Fibroblast of lung (primary cell): ENCODE measurements around the gene GBA3. TPM values are rescaled to one million over a fixed set of nuclear protein-coding genes. Genes with fewer than 3 reads are reported as not detected.
A peak's percentile ranks its signal among the peaks of the same experiment; 100 is the strongest.

ENCODE experiments used
- DNase-seq, 2 donors: peaks; one replicate each; pipeline versions ENCODE4 v3.0.0 to v3.0.0-alpha.2; 2010; ENCODE audit warnings: low read depth in 2 of 2
- H2AFZ ChIP-seq: 2 replicates; pipeline ENCODE4 v1.5.1; 2012; ENCODE audit warnings: low read length, control low read depth, inconsistent platforms
- H3K27ac ChIP-seq: 2 replicates; pipeline ENCODE4 v1.5.1; 2011; ENCODE audit warnings: low read length, control low read depth; ENCODE audit not compliant: insufficient read depth
- H3K27me3 ChIP-seq: 2 replicates; pipeline ENCODE4 v1.5.1; 2011; ENCODE audit warnings: mild to moderate bottlenecking, low read length; ENCODE audit not compliant: control insufficient read depth, insufficient read depth
- H3K36me3 ChIP-seq: 2 replicates; pipeline ENCODE4 v1.5.1; 2011; ENCODE audit warnings: low read length; ENCODE audit not compliant: control insufficient read depth, insufficient read depth
- H3K4me1 ChIP-seq: 2 replicates; pipeline ENCODE4 v1.5.1; 2011; ENCODE audit warnings: low read length; ENCODE audit not compliant: control insufficient read depth, insufficient read depth; ENCODE audit errors: extremely low read depth
- H3K4me2 ChIP-seq: 2 replicates; pipeline ENCODE4 v1.5.1; 2011; ENCODE audit warnings: low read length, control low read depth; ENCODE audit not compliant: insufficient read depth; ENCODE audit errors: extremely low read depth
- H3K4me3 ChIP-seq, 4 experiments: fragments of 200-600 bp in 1 of 4; sonication (generic) in 1 of 4; replicated peaks in 1 of 4; 2 replicates each; pipeline ENCODE4 v1.5.1; 2011 to 2016; ENCODE audit warnings: low read length in 4 of 4, low read depth in 3 of 4, mild to moderate bottlenecking in 3 of 4, control low read depth in 2 of 4, inconsistent platforms in 1 of 4, mixed read lengths in 1 of 4; ENCODE audit not compliant: insufficient read depth in 1 of 4; ENCODE audit errors: control extremely low read depth in 1 of 4
- H3K79me2 ChIP-seq: 2 replicates; pipeline ENCODE4 v1.5.1; 2012; ENCODE audit warnings: mild to moderate bottlenecking, low read length, inconsistent platforms; ENCODE audit not compliant: control insufficient read depth, insufficient read depth
- H3K9ac ChIP-seq: 2 replicates; pipeline ENCODE4 v1.5.1; 2011; ENCODE audit warnings: mild to moderate bottlenecking, low read length, control low read depth; ENCODE audit not compliant: insufficient read depth
- H3K9me3 ChIP-seq: 2 replicates; pipeline ENCODE4 v1.5.1; 2012; ENCODE audit warnings: low read depth, low read length; ENCODE audit not compliant: control insufficient read depth, insufficient read depth
- H4K20me1 ChIP-seq: 2 replicates; pipeline ENCODE4 v1.5.1; 2011; ENCODE audit warnings: low read length; ENCODE audit not compliant: control insufficient read depth, insufficient read depth; ENCODE audit errors: extremely low read depth
- CTCF ChIP-seq, 2 donors: IDR thresholded peaks in 1 of 2; conservative IDR thresholded peaks in 1 of 2; 1 replicate in 1 of 2; 2 replicates in 1 of 2; pipeline ENCODE4 v1.5.1; 2011 to 2012; ENCODE audit warnings: low read length in 2 of 2, control low read depth in 1 of 2, inconsistent platforms in 1 of 2, low read depth in 1 of 2, mild to moderate bottlenecking in 1 of 2
- EZH2 ChIP-seq: IDR thresholded peaks from 2 replicates; pipeline ENCODE4 v1.5.1; 2012; ENCODE audit warnings: low read length, control low read depth, mild to moderate bottlenecking; ENCODE audit errors: missing control alignments
- polyA plus RNA-seq, 2 donors: library from polyadenylated mRNA; depleted of rRNA in 1 of 2; stranded (reverse) in 1 of 2; unstranded in 1 of 2; fragments of >200 nt; gene quantifications; 2 replicates each; pipeline ENCODE4 v1.2.1, GENCODE V29; 2011 to 2012; ENCODE audit warnings: missing spikeins in 1 of 2
- total RNA-seq: library from RNA; depleted of rRNA; stranded (reverse); fragments of >200 nt; gene quantifications from 2 replicates; pipeline ENCODE4 v1.2.1, GENCODE V29; 2014

The GBA3 gene
- total and polyA plus RNA-seq, 2 donors (not counting 1 experiment from before 2014, with no cell fraction given): not detected

GRCh38 chr4:22677780-22678179 is 15.0 kb upstream of the GBA3 start:
- no peak for DNase-seq
- H3K4me3 ChIP-seq: no peak overlapping the region
- H3K9me3 ChIP-seq: no peaks in the 10 kb centered on the region
- no peaks in the 10 kb centered on the region for H4K20me1 ChIP-seq
- H2AFZ ChIP-seq: no peak overlapping the region
- H3K27me3 ChIP-seq: no peaks in the 10 kb centered on the region
- no peak overlapping the region for H3K27ac ChIP-seq
- H3K4me1 ChIP-seq: no peaks in the 10 kb centered on the region
- H3K4me2 ChIP-seq: no peak overlapping the region
- TF ChIP-seq EZH2 (no peak), CTCF (conservative IDR thresholded peaks at IDR 0.05 in 1 of 2, IDR thresholded peaks at IDR 0.05 in 1 of 2; ENCODE audit: low read depth in 1 of 2, low read length in 2 of 2) (no peak)
- H3K9ac ChIP-seq: no peak overlapping the region
- no peaks in the 10 kb centered on the region for H3K36me3 ChIP-seq
- no peaks in the 10 kb centered on the region for H3K79me2 ChIP-seq

GRCh38 chr4:22678940-22679854 is 13.5 kb upstream of the GBA3 start:
- Histone ChIP-seq H3K9me3 (no peaks in the 10 kb centered on the region), H4K20me1 (no peaks in the 10 kb centered on the region), H3K4me2 (no peak overlapping the region), H3K36me3 (no peaks in the 10 kb centered on the region), H3K27me3 (no peaks in the 10 kb centered on the region), H2AFZ (no peak overlapping the region), H3K27ac (no peak overlapping the region), H3K9ac (no peak overlapping the region), H3K4me1 (no peaks in the 10 kb centered on the region), H3K4me3 (no peak overlapping the region), H3K79me2 (no peaks in the 10 kb centered on the region)
- TF ChIP-seq CTCF (conservative IDR thresholded peaks at IDR 0.05 in 1 of 2, IDR thresholded peaks at IDR 0.05 in 1 of 2; ENCODE audit: low read depth in 1 of 2, low read length in 2 of 2): no peak
- DNase-seq: peak in 1 of 2 donors; percentile 31

- no peak for DNase-seq
- H3K27me3 ChIP-seq: no peaks in the 10 kb centered on the region
- H3K27ac ChIP-seq: no peak overlapping the region
- H3K4me2 ChIP-seq: no peak overlapping the region
- TF ChIP-seq EZH2 (no peak), CTCF (conservative IDR thresholded peaks at IDR 0.05 in 1 of 2, IDR thresholded peaks at IDR 0.05 in 1 of 2; ENCODE audit: low read depth in 1 of 2, low read length in 2 of 2) (no peak)
- no peak overlapping the region for H3K9ac ChIP-seq
- H3K79me2 ChIP-seq: no peaks in the 10 kb centered on the region
- no peaks in the 10 kb centered on the region for H4K20me1 ChIP-seq
- no peak overlapping the region for H2AFZ ChIP-seq
- no peaks in the 10 kb centered on the region for H3K36me3 ChIP-seq
- H3K4me3 ChIP-seq: no peak overlapping the region
- no peaks in the 10 kb centered on the region for H3K9me3 ChIP-seq
- H3K4me1 ChIP-seq: no peaks in the 10 kb centered on the region
Measured at GRCh38 chr4:22680065-22680642, 12.6 kb upstream of the GBA3 start.
